Frontal cortex (tissue), 4 donors: ENCODE results near the gene KLHL29. TPM values are rescaled to one million over a fixed set of nuclear protein-coding genes. Genes with fewer than 3 reads are reported as not detected.

ENCODE experiments used
- DNase-seq, 2 donors: peaks; one replicate each; pipeline ENCODE4 v3.0.0; 2012; ENCODE audit warnings: low spot score in 2 of 2
- FAIRE-seq: peaks from 2 replicates; lab custom pipeline; 2012; peaks lifted over from hg19 to GRCh38; lab: Jason Lieb, UNC
- total RNA-seq: library from RNA; depleted of rRNA; stranded (reverse); fragments of >200 nt; gene quantifications from one replicate; pipeline ENCODE4 v1.2.3, GENCODE V29; 2014
- donor health status: control.
- donor health status: control.
- donor health status: control.

KLHL29 gene
- total RNA-seq, 1 donor from 2014 or later = 14.3 TPM

DNA sequence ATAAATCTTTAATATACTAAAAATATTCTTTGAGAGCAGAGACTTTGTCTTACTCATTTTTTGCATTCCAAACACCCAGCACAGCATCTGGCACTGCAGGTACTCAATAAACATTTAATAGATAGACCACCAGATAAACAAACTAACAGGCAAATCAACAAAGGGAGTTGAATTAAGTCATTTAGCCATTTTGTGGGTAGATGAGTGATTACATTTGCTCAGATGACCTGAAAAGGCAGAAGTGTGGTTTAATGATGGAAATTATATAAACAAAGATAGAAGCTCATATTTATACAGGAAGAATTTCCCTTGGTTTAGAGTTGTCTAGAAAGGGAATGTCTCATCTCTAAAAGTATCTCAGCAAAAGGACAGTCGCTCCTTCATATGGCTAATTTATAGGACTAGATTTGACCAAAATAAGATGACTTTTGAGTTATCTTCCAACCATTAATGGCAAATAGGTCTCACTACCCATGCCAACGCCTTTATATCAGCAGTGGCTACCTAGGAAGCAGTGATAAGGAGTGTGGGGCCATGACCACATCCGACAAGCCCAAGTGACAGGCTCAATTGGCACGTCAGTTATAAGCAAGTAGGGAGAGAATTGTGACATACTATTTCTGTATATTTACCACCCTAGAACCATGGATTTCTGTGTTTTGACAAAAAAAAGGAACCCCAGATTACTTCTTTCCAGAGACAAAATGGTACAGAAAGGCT lies 368.5 kb downstream of the KLHL29 start:
- FAIRE-seq = no peak
- no peak for DNase-seq

DNA sequence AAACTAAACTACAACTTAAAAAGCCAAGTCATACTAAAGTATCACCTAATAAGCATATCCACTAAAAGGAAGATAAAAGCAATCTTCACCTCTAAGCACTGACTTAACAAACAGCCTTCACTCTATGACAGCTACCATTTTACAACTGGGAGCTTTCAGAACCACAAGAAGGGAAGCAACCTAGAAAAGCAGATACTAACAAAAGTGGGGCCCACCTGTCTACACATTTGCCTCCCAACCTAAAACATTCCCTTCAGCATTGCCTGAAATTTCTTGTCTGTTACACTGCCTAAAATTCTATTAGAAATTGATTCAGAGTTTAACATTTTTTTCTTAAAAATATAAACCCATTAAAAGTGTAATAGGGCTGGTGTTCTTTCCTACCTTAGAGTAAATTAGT lies 370.0 kb downstream of the KLHL29 start:
- no peak for DNase-seq
- FAIRE-seq = no peak

DNA sequence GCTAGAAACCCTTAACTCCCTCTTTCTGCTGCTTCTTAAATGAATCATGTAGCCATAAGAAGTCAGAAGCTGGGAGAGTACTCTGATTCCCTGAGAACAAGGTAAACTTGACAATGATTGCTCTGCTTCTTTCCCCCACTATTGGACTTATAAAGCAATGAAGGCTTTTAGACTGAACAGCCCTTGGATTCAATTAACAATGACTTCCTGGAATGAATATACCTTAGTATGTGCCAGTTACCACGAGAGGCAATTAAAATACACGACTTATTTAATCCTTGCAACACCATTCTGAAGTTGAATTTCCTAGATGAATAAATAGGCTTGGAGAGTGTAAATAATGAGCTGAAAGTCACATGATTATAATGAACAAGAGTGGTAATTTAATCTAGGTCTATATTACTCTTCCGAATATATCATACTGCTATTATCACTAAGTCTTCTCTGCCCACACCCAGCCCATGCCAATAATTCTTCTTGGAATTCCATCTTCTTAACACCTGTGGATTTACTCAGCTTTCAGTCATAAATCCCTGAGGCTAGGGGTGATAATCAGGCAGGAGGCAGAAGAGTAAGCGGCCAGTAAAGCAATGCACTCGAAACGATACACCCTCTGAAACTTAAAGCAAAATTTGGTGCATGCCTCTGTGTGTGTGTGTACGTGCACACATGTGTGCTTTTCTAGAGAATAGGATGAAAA lies 371.8 kb downstream of the KLHL29 start:
- no peak for FAIRE-seq
- no peak for DNase-seq

DNA sequence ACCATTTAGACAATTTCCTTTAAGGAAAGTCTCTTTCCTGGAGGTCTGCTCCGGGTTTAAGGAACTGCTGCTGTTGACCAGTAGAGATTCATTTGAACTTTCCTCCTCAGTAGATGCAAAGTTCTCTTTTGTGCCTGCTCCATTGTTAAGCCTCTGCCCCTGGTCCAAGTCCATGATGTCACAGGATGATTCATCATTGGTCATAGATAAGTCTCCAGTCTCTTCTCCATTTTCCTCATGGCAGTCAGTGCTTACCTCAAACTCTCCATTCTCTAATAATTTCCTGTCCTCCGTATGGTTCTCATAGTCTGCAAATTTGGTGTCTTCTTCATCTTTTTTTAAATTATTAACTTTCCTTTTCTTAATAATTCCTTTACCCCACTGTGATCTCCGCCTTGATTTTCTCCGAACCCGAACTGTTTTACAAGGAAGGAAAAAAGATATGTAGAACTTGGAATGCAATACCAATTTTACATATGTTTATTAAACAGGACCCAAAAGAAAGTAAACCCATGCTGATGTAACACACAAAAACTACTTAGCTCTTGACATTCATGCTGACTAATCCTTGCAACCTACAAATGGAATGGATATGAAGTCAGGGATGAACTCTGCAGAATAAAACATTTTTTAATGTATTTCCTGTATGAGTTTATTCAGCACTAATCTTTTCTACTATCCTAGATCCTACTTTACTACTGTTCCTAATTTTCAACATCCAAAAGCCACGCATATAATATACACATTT lies 372.9 kb downstream of the KLHL29 start:
- FAIRE-seq = no peak
- no peak for DNase-seq
